Nephron (organoid): Measurements from ENCODE around the gene ATP2C1.

Experiments
- H3K27ac Mint-ChIP-seq, 3 experiments: 2 replicates each; pipeline ENCODE4 v1.8.0; 2020; ENCODE audit warnings: mixed read lengths in 3 of 3, mild to moderate bottlenecking in 2 of 3, moderate library complexity in 1 of 3
- H3K27me3 Mint-ChIP-seq: 2 replicates; pipeline ENCODE4 v1.8.0; 2021; ENCODE audit warnings: low read depth, mild to moderate bottlenecking, moderate library complexity, mixed read lengths
- H3K36me3 Mint-ChIP-seq: 2 replicates; pipeline ENCODE4 v1.8.0; 2020; ENCODE audit warnings: low read depth, mixed read lengths
- H3K4me1 Mint-ChIP-seq: 2 replicates; pipeline ENCODE4 v1.8.0; 2020; ENCODE audit warnings: mixed read lengths
- H3K4me3 Mint-ChIP-seq, 3 experiments: 2 replicates each; pipeline ENCODE4 v1.8.0; 2020; ENCODE audit warnings: mild to moderate bottlenecking in 3 of 3, mixed read lengths in 3 of 3, moderate library complexity in 2 of 3
- H3K9me3 Mint-ChIP-seq: 2 replicates; pipeline ENCODE4 v1.8.0; 2020; ENCODE audit warnings: mixed read lengths
- TF ChIP-seq, protein P1 (sequence below), 3 experiments: fragments of 200-600 bp; sonication (generic); IDR thresholded peaks; one replicate each; pipeline ENCODE4 v1.5.0; 2021; ENCODE audit warnings: antibody characterized with exemption in 3 of 3; ENCODE audit not compliant: unreplicated experiment in 3 of 3

The ATP2C1 gene

DNA sequence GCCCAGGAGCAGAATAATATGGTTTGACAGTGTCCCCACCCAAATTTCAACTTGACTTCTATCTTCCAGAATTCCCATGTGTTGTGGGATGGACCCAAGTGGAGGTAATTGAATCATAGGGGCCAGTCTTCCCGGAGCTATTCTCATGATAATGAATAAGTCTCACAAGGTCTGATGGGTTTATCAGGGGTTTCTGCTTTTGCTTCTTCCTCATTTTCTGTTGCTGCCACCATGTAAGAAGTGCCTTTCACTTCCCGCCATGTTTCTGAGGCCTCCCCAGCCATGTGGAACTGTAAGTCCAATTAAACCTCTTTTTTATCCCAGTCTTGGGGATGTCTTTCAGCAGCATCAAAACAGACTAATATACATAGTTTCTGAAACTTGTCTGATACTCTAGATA lies 28.4 kb upstream of the ATP2C1 start:
- Mint-ChIP-seq H3K4me1 (no peaks in the 10 kb centered on the region), H3K9me3 (peaks cover 10% of the 10 kb centered on the region), H3K36me3 (no peaks in the 10 kb centered on the region), H3K4me3 (no peak overlapping the region), H3K27me3 (no peaks in the 10 kb centered on the region), H3K27ac (no peak overlapping the region)
- TF ChIP-seq, protein P1, sequence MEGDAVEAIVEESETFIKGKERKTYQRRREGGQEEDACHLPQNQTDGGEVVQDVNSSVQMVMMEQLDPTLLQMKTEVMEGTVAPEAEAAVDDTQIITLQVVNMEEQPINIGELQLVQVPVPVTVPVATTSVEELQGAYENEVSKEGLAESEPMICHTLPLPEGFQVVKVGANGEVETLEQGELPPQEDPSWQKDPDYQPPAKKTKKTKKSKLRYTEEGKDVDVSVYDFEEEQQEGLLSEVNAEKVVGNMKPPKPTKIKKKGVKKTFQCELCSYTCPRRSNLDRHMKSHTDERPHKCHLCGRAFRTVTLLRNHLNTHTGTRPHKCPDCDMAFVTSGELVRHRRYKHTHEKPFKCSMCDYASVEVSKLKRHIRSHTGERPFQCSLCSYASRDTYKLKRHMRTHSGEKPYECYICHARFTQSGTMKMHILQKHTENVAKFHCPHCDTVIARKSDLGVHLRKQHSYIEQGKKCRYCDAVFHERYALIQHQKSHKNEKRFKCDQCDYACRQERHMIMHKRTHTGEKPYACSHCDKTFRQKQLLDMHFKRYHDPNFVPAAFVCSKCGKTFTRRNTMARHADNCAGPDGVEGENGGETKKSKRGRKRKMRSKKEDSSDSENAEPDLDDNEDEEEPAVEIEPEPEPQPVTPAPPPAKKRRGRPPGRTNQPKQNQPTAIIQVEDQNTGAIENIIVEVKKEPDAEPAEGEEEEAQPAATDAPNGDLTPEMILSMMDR (IDR thresholded peaks at IDR 0.05; ENCODE audit: unreplicated experiment in 3 of 3), result no peak

DNA sequence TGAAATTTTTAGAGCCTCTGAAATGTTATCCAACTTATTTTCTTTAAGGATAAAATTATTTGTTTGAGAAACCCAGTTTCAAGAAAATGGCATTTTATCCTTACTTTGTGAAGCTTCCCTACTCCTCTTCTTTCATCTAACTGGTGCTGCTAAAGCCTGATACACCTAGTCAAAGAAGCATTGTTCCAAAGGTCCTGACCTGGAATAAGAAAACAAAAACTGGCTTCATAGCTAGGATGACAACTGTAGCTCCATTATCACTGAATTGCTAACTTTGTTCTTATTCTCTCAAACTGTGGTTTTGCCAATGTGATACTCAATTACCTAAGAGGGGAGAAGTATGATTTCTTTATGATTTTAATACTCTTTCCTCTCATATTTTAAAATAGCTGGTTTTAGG lies 27.6 kb upstream of the ATP2C1 start:
- Mint-ChIP-seq H3K27ac (no peak overlapping the region), H3K9me3 (peaks cover 10% of the 10 kb centered on the region), H3K4me3 (no peak overlapping the region), H3K36me3 (no peaks in the 10 kb centered on the region), H3K27me3 (no peaks in the 10 kb centered on the region), H3K4me1 (no peaks in the 10 kb centered on the region)
- TF ChIP-seq, protein P1 (IDR thresholded peaks at IDR 0.05; ENCODE audit: unreplicated experiment in 3 of 3), result no peak

DNA sequence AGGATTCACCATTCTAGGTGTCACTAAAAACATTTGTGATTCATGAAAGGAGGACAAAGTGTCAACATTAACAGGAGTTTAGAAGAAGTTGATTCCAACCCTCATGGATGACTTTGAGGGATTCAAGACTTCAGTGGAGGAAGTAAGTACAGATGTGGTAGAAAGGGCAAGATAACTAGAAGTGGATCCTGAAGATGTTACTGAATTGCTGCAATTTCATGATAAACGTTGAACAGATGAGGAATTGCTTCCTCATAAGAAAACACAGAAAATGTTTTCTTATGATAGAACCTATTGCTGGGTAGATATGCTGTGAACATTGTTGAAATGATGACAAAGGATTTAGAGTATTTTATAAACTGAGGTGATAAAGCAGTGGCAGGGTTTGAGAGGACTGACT lies 23.5 kb upstream of the ATP2C1 start:
- TF ChIP-seq, protein P1 (IDR thresholded peaks at IDR 0.05; ENCODE audit: unreplicated experiment in 3 of 3), result no peak
- H3K27ac Mint-ChIP-seq, result no peak overlapping the region
- H3K4me3 Mint-ChIP-seq, result no peak overlapping the region
- H3K27me3 Mint-ChIP-seq, result no peaks in the 10 kb centered on the region
- peaks cover 7% of the 10 kb centered on the region for H3K9me3 Mint-ChIP-seq
- H3K4me1 Mint-ChIP-seq, result no peaks in the 10 kb centered on the region
- H3K36me3 Mint-ChIP-seq, result no peaks in the 10 kb centered on the region

DNA sequence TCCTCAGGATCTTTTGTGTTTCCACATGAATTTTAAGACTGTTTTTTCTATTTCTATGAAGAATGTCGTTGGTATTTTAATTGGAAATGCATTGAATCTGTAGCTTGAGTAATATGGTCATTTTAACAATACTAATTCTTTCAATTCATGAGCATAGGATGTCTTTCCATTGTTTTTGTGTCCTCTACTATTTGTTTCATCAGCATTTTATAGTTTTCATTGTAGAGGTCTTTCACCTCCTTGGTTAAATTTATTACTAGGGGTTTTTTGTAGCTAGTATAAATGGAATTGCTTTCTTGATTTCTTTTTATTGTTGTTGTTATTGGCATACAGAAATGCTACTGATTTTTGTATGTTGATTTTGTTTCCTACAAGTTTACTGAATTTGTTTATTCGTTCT lies 17.3 kb upstream of the ATP2C1 start:
- Mint-ChIP-seq H3K4me1 (no peaks in the 10 kb centered on the region), H3K9me3 (peaks cover 22% of the 10 kb centered on the region), H3K36me3 (peaks cover 4% of the 10 kb centered on the region), H3K4me3 (no peak overlapping the region), H3K27ac (no peak overlapping the region), H3K27me3 (no peaks in the 10 kb centered on the region)
- TF ChIP-seq, protein P1 (IDR thresholded peaks at IDR 0.05; ENCODE audit: unreplicated experiment in 3 of 3), result no peak

DNA sequence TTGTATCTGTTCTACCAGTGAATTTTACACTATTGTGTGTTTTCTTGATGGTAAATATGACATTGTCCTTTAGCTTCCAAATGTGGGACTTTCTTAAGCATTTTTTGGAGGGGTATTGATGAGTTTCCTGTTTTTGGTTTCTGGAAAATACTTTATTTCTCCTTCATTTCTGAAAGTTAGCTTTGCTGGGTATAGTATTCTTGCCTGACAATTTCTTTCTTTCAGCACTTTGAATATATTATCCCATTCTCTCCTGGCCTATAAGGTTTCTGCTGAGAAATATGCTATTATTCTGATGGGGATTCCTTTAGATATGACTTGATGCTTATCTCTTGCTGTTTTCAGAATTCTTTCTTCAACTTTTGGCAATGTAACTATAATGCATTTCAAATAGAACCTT lies 15.4 kb upstream of the ATP2C1 start:
- H3K36me3 Mint-ChIP-seq, result peaks cover 4% of the 10 kb centered on the region
- H3K9me3 Mint-ChIP-seq, result peaks cover 27% of the 10 kb centered on the region

DNA sequence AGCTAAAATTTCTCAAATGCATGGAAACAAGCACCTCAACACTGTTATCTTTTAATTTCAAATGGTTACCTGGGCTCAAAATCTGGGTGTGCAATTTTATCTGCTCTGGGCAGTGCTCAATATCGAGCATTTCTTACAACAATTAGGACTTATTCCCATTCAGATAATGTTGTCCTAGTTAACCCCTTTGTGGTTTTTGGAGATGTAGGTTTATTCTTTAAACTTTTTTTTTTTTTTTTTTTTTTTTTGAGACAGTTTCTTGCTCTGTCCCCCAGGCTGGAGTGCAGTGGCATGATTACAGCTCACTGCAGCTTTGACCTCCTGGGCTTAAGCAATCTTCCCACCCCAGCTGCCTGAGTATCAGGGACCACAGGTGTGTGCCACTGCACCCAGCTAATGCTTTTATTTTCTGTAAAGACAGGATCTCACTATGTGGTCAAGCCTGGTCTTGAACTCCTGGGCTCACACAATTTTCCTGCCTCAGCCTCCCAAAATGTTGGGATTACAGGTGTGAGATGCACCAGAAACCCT lies 4.4 kb upstream of the ATP2C1 start:
- Mint-ChIP-seq H3K4me1 (peaks cover 5% of the 10 kb centered on the region), H3K36me3 (no peaks in the 10 kb centered on the region), H3K4me3 (no peak overlapping the region), H3K27ac (no peak overlapping the region), H3K9me3 (peaks cover 12% of the 10 kb centered on the region), H3K27me3 (no peaks in the 10 kb centered on the region)
- TF ChIP-seq, protein P1 (IDR thresholded peaks at IDR 0.05; ENCODE audit: unreplicated experiment in 3 of 3), result no peak

More for the DNA sequence above, 15.4 kb upstream of the ATP2C1 start:
- Mint-ChIP-seq H3K4me1 (no peaks in the 10 kb centered on the region), H3K4me3 (no peak overlapping the region), H3K27ac (no peak overlapping the region), H3K27me3 (no peaks in the 10 kb centered on the region)
- TF ChIP-seq, protein P1 (IDR thresholded peaks at IDR 0.05; ENCODE audit: unreplicated experiment in 3 of 3), result no peak
